Natural killer cell (primary cell): ENCODE data around the gene OR2T10. TPM values are rescaled to one million over a fixed set of nuclear protein-coding genes. Genes with fewer than 3 reads are reported as not detected.

Source experiments
- ATAC-seq, 3 donors: fragments of 150-1000 bp in 2 of 3; fragments of 200-7000 bp in 1 of 3; cut with Tn5 transposase; 1 replicate in 1 of 3; 2 replicates in 2 of 3; pipeline ENCODE4 v1.10.0; 2021; ENCODE audit warnings: mild to moderate bottlenecking in 2 of 3, moderate library complexity in 2 of 3
- DNase-seq, 2 donors: peaks; one replicate each; pipeline versions ENCODE4 v3.0.0 to v3.0.0-alpha.2; 2013 to 2021; ENCODE audit warnings: mixed read lengths in 1 of 2
- H3K27ac ChIP-seq: one replicate; pipeline ENCODE4 v1.5.1; 2013; ENCODE audit warnings: mild to moderate bottlenecking, low read length
- H3K27me3 ChIP-seq: one replicate; pipeline ENCODE4 v1.6.1; 2013; ENCODE audit warnings: low read length; ENCODE audit not compliant: control insufficient read depth, insufficient read depth
- H3K36me3 ChIP-seq: one replicate; pipeline ENCODE4 v1.6.1; 2013; ENCODE audit warnings: low read length; ENCODE audit not compliant: control insufficient read depth, insufficient read depth
- H3K4me1 ChIP-seq: one replicate; pipeline ENCODE4 v1.6.1; 2013; ENCODE audit warnings: low read length; ENCODE audit not compliant: control insufficient read depth, insufficient read depth
- H3K4me3 ChIP-seq: one replicate; pipeline ENCODE4 v1.5.1; 2013; ENCODE audit warnings: low read length
- H3K9me3 ChIP-seq: one replicate; pipeline ENCODE4 v1.6.1; 2013; ENCODE audit warnings: low read length; ENCODE audit not compliant: control insufficient read depth, insufficient read depth
- H3K27ac Mint-ChIP-seq, 2 donors: one replicate each; pipeline ENCODE4 v1.8.0; 2022; ENCODE audit warnings: mild to moderate bottlenecking in 2 of 2, mixed read lengths in 2 of 2, moderate library complexity in 1 of 2
- H3K27me3 Mint-ChIP-seq, 2 donors: one replicate each; pipeline ENCODE4 v1.8.0; 2022; ENCODE audit warnings: low read depth in 2 of 2, mixed read lengths in 2 of 2
- H3K36me3 Mint-ChIP-seq: one replicate; pipeline ENCODE4 v1.8.0; 2022; ENCODE audit warnings: mixed read lengths
- H3K4me1 Mint-ChIP-seq, 2 donors: one replicate each; pipeline ENCODE4 v1.8.0; 2022; ENCODE audit warnings: mixed read lengths in 2 of 2
- H3K4me3 Mint-ChIP-seq: one replicate; pipeline ENCODE4 v1.8.0; 2022; ENCODE audit warnings: mild to moderate bottlenecking, moderate library complexity, mixed read lengths
- H3K9me3 Mint-ChIP-seq, 2 donors: one replicate each; pipeline ENCODE4 v1.8.0; 2022; ENCODE audit warnings: mixed read lengths in 2 of 2
- CTCF ChIP-seq: fragments of 200-600 bp; IDR thresholded peaks from one replicate; pipeline ENCODE4 v1.8.0; 2022; ENCODE audit warnings: antibody characterized with exemption
- WGBS: methylation state at CpG from one replicate; pipeline ENCODE4 v1.1.7; 2013; ENCODE audit warnings: missing lambda C conversion rate; ENCODE audit not compliant: insufficient coverage; 5-methylcytosine and 5-hydroxymethylcytosine counted together
- intact Hi-C: fragments of 100-400 bp; cut with micrococcal nuclease; formaldehyde crosslinking; loops from one replicate; pipeline ENCODE4 v1.14.2; 2022
- total RNA-seq, 4 donors: library from RNA; stranded (reverse); fragments of 120-200 nt in 1 of 4; gene quantifications; one replicate each; pipeline versions ENCODE4 v1.2.3 to v1.2.4, GENCODE V29; 2013 to 2022

Gene OR2T10
- total RNA-seq, 3 donors from 2014 or later (not counting 1 experiment from before 2014, with no cell fraction given), result not detected

GRCh38 chr1:248592655-248593054 lies 4.8 kb downstream of the OR2T10 start:
- H3K36me3 ChIP-seq, result no peaks in the 10 kb centered on the region
- H3K27ac Mint-ChIP-seq, result no peak overlapping the region
- no peaks in the 10 kb centered on the region for H3K36me3 Mint-ChIP-seq
- no peaks in the 10 kb centered on the region for H3K27me3 ChIP-seq
- no peaks in the 10 kb centered on the region for H3K9me3 ChIP-seq
- no peaks in the 10 kb centered on the region for H3K27me3 Mint-ChIP-seq
- no peaks in the 10 kb centered on the region for H3K4me1 ChIP-seq
- H3K4me1 Mint-ChIP-seq, result no peaks in the 10 kb centered on the region
- no peak overlapping the region for H3K4me3 ChIP-seq
- DNase-seq, result no peak
- no peaks in the 10 kb centered on the region for H3K9me3 Mint-ChIP-seq
- no peak for ATAC-seq
- TF ChIP-seq CTCF, result no peak
- H3K27ac ChIP-seq, result no peak overlapping the region
- intact Hi-C loops, result no loop called here
- H3K4me3 Mint-ChIP-seq, result no peak overlapping the region
- no CpG with 5 or more reads among the region's 1 CpG for WGBS

DNA sequence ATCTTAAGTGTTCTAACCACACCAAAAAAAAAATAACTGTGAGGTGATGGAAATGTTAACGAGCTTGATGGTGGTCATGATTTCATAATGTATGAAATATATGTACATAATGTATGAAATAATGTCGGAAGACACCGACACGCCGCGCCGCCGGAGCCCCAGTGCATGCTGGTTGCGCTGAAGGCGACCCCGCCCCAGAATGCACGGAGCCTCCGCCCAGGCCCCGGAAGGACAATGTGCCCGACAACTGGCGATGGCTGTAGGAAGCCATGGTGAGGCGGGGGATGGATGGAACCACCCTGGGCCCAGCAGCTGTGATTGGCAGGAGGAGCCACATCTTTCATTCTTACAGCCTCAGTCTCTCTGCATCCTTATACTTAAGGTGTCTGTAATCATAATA lies 7.4 kb downstream of the OR2T10 start:
- Mint-ChIP-seq H3K27ac (no peak overlapping the region), H3K4me3 (no peak overlapping the region), H3K9me3 (peaks cover 0 to 2% of the 10 kb centered on the region in 2 donors), H3K27me3 (peaks cover 2 to 8% of the 10 kb centered on the region in 2 donors), H3K4me1 (no peaks in the 10 kb centered on the region), H3K36me3 (no peaks in the 10 kb centered on the region)
- Histone ChIP-seq H3K27ac (no peak overlapping the region), H3K9me3 (no peaks in the 10 kb centered on the region), H3K36me3 (no peaks in the 10 kb centered on the region), H3K4me3 (no peak overlapping the region), H3K4me1 (no peaks in the 10 kb centered on the region), H3K27me3 (no peaks in the 10 kb centered on the region)
- TF ChIP-seq CTCF, result no peak
- intact Hi-C loops, result no loop called here
- WGBS, result 95% methylated on average over 17 of the region's 17 CpGs
- ATAC-seq, result no peak
- DNase-seq, result no peak

- no peaks in the 10 kb centered on the region for H3K4me1 ChIP-seq
- H3K9me3 Mint-ChIP-seq, result peaks cover 0 to 2% of the 10 kb centered on the region in 2 donors
- H3K27me3 Mint-ChIP-seq, result peaks cover 2 to 8% of the 10 kb centered on the region in 2 donors
- H3K4me3 Mint-ChIP-seq, result no peak overlapping the region
- no peaks in the 10 kb centered on the region for H3K27me3 ChIP-seq
- no peak overlapping the region for H3K27ac ChIP-seq
- intact Hi-C loops, result no loop called here
- no peak overlapping the region for H3K4me3 ChIP-seq
- DNase-seq, result no peak
- no CpG with 5 or more reads among the region's 3 CpGs for WGBS
- no peaks in the 10 kb centered on the region for H3K4me1 Mint-ChIP-seq
- H3K9me3 ChIP-seq, result no peaks in the 10 kb centered on the region
- TF ChIP-seq CTCF, result no peak
- no peaks in the 10 kb centered on the region for H3K36me3 Mint-ChIP-seq
- no peaks in the 10 kb centered on the region for H3K36me3 ChIP-seq
- ATAC-seq, result no peak
- H3K27ac Mint-ChIP-seq, result no peak overlapping the region
Measured at GRCh38 chr1:248589334-248589733, 8.2 kb downstream of the OR2T10 start.

DNA sequence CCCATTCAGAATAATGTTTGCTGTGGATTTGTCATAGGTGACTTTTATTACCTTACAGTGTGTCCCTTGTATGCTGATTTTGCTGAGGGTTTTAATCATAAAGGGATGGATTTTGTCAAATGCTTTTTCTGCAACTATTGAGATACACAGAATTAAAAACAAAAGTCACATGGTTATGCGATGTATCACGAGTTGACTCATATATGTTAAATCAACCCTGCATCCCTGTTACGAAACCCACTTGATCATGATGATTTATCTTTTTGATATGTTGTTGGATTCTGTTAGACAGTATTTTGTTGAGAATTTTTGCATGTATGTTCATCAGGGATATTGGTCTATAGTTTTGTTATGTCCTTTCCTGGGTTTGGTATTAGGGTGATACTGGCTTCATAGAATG lies 12.2 kb downstream of the OR2T10 start:
- no peak overlapping the region for H3K27ac Mint-ChIP-seq
- peaks cover 0 to 2% of the 10 kb centered on the region in 2 donors for H3K9me3 Mint-ChIP-seq
- Histone ChIP-seq H3K4me1 (no peaks in the 10 kb centered on the region), H3K36me3 (no peaks in the 10 kb centered on the region), H3K9me3 (no peaks in the 10 kb centered on the region), H3K27me3 (no peaks in the 10 kb centered on the region), H3K27ac (no peak overlapping the region), H3K4me3 (no peak overlapping the region)
- no peak overlapping the region for H3K4me3 Mint-ChIP-seq
- WGBS, result 95% methylated on average over 3 of the region's 3 CpGs
- no peak for TF ChIP-seq CTCF
- peaks cover 4 to 8% of the 10 kb centered on the region in 2 donors for H3K27me3 Mint-ChIP-seq
- intact Hi-C loops, result no loop called here
- H3K36me3 Mint-ChIP-seq, result no peaks in the 10 kb centered on the region
- ATAC-seq, result no peak
- no peaks in the 10 kb centered on the region for H3K4me1 Mint-ChIP-seq
- no peak for DNase-seq
